NCI-H1417 treated with DMSO at 0.1 percent for 48 hours (cell line): Measurements from ENCODE around the gene DENND6A.
A peak's percentile ranks its signal among the peaks of the same experiment; 100 is the strongest.
"Not testable (repeated sequence)": the region's sequence is repeated elsewhere in the genome, so short reads cannot be mapped to it uniquely, and the experiment has no call there.

Experiments used
- DNase-seq: peaks from one replicate; lab custom pipeline; 2025; lab: John Stamatoyannopoulos, UW

DENND6A gene

DNA sequence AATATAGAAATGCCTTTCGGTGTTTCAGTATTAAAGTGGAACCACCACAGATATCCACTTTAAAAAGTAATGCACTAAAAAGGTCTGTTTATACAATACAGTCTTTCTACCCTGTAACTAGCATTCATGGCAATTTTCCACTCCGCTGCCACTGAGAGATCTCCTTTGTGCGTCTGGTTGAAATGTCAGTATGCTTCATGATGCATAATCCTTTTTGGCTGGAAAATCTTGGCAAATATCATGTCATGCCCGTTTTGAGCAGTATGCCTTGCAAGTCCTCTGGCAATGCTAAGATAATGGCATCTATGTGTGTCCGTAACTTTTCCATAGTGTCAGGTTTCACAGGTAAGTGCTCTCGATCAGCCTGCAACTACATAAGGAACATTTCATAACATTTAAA is 64.9 kb downstream of the DENND6A start:
- no peak for DNase-seq

DNA sequence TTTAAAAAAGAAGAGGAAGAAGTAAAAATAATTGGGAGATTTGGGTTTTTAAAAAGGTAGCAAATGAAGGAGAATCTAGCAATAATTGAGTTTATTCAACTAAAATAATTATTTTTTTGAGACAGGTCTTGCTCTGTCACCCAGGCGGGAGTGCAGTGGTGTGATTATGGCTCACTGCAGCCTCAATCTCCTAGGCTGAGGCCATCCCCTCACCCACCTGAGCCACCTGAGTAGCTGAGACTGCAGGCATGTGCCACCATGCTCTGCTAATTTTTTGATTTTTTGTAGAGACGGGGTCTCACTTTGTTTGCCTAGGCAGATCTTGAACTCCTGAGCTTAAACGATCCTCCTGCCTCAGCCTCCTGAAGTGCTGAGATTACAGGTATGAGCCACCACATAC is 68.1 kb downstream of the DENND6A start:
- DNase-seq = no peak

DNA sequence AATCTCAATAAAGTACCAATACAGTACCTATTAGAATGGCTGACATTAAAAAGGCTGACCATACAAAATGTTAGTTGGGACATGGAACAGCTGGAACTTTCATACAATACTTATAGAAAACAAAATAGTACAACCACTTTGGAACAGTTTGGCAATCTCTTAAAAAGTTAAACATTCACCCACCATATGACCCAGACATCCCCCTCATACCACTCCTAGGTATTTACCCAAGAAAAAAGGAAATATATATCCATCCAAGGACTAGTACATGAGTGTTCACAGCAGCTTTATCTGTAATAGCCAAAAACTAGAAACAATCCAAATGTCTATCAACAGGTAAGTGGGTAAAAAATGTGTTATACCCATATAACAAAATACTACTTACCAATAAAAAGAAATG is 70.5 kb downstream of the DENND6A start:
- DNase-seq = no peak

DNA sequence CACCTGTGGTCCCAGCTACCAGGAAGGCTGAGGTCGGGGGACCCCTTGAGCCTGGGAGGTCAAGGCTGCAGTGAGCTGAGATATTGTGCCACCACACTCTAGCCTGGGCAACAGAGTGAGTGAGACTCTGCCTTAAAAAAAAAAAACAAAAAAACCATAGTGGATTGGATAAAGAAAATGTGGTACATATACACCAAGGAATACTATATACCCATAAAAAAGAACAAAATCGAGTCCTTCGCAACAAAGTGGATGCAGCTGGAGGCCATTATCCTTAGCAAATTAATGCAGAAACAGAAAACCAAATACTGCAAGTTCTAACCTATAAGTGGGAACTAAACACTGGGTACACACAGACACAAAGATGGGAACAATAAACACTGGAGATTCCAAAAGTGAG is 75.1 kb downstream of the DENND6A start:
- no peak for DNase-seq

- DNase-seq = no peak
Measured at GRCh38 chr3:57616233-57616632, 76.6 kb downstream of the DENND6A start.

DNA sequence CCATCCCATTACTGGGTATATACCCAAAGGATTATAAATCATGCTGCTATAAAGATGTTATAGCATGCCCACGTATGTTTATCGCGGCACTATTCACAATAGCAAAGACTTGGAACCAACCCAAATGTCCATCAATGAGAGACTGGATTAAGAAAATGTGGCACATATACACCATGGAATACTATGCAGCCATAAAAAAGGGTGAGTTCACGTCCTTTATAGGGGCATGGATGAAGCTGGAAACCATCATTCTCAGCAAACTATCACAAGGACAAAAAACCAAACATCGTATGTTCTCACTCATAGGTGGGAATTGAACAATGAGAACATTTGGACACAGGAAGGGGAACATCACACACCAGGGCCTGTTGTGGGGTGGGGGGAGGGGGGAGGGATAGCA is 81.0 kb downstream of the DENND6A start:
- not testable (repeated sequence) for DNase-seq

DNA sequence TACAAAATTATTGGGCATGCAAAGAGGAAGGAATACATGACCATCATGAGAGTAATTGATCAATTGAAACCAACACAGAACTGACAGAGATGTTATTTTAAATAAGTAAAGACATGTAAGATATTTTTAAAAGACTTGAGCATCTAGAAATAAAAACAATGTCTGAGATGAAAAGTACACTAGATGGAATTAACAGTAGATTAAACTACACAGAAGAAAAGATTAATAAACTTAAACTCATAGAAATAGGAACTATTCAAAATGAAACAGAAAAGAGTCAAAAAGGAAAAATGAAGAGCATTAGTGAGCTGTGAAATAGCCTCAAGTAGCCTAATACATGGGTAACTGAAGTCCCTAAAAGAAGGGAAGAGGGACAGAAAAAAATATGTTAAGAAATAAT is 87.2 kb downstream of the DENND6A start:
- no peak for DNase-seq

DNA sequence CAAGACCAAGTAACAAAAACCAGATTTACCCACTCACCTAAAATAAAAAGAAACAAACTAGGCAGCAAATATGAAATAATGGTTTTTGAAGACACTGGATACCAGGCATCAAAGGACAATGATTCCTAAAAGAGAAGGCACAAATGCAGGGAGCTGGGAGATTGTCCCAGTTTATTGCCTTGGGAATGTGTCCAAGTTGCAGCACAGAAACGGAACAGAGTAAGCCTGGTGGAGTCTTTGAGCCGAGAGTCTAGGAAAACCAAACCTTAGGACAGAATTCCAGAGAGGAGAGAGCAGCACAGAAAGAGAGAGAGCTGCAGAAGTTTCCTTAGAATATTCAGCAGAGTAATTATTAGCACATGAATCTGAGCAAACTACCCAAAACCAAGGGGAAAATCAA is 87.9 kb downstream of the DENND6A start:
- DNase-seq = no peak

- no peak for DNase-seq
Measured at GRCh38 chr3:57600195-57600594, 92.7 kb downstream of the DENND6A start.

GRCh38 chr3:57598765-57599360 is 94.0 kb downstream of the DENND6A start:
- DNase-seq = no peak

- peak; percentile 66 for DNase-seq
Measured at GRCh38 chr3:57597127-57597923, 95.6 kb downstream of the DENND6A start, which contains the start of gene ARF4. Gene ARF4, minus strand, starts transcription at chr3:57597344. Its CDS starts 204 bp downstream, at chr3:57597140.

GRCh38 chr3:57596495-57597126 is 96.3 kb downstream of the DENND6A start:
- DNase-seq = no peak

GRCh38 chr3:57594576-57594975 is 98.3 kb downstream of the DENND6A start:
- DNase-seq = no peak

DNA sequence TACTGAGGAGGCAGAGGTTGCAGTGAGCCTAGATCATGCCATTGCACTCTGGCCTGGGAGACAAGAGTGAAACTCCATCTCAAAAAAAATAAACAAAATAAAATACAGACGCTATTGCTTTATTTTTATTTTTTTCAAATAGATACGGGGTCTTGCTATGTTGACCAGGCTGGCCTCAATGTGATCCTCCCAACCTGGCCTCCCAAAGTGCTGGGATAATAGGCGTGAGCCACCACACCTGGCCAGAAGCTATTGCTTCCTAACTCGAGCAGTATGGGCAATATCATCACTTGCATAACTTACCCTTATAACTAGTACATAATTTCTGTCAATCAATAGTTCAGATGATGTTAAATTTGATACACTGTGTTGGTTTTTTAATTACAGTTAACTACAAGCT is 98.7 kb downstream of the DENND6A start:
- DNase-seq = no peak

- no peak for DNase-seq
Measured at GRCh38 chr3:57592306-57592705, 100.6 kb downstream of the DENND6A start.

GRCh38 chr3:57587905-57588304 is 105.0 kb downstream of the DENND6A start:
- no peak for DNase-seq

GRCh38 chr3:57586778-57587177 is 106.1 kb downstream of the DENND6A start:
- DNase-seq = no peak

- DNase-seq = no peak
Measured at GRCh38 chr3:57583544-57583943, 109.3 kb downstream of the DENND6A start.

- DNase-seq = no peak
Measured at GRCh38 chr3:57582474-57583168, 110.3 kb downstream of the DENND6A start.

DNA sequence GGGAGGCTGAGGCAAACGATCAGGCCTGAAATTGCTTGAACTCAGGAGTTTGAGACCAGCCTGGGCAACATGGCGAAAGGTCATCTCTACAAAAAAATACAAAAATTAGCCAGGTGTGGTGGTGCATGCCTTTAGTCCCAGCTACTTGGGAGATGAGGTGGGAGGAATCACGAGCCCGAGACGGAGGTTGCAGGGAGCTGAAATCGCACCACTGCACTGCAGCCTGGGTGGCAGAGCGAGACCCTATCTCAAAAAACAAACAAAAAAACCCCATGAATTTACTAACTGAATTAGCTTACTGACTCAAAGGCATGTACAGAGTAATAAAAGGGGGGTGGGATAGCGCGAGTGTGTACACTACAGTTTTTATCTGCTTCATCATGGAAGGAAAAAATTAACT is 115.1 kb downstream of the DENND6A start:
- no peak for DNase-seq

- no peak for DNase-seq
Measured at GRCh38 chr3:57575966-57576626, 116.8 kb downstream of the DENND6A start.
